K562 (cell line): Measurements from ENCODE around the gene TBX1. TPM values are rescaled to one million over a fixed set of nuclear protein-coding genes. Genes with fewer than 3 reads are reported as not detected.

ENCODE experiments used
- ATAC-seq: fragments of 200-7000 bp; cut with Tn5 transposase; 3 replicates; pipeline ENCODE4 v1.9.1; 2020; ENCODE audit warnings: moderate library complexity
- BruUV-seq: library from RNA; stranded (reverse); fragments of 400-500 nt; replicated peaks from 2 replicates; lab custom pipeline; 2021; lab: Mats Ljungman, UMichigan
- CTCF ChIA-PET: fragments of 300-600 bp; formaldehyde crosslinking; extraction: SDS; loops from one replicate; lab custom pipeline; 2021; ENCODE audit warnings: low intra/inter-chr PET ratio; lab: Yijun Ruan, JAX
- POLR2A ChIA-PET: fragments of 300-600, 350-650 bp; sonication (Branson Sonifier 250); formaldehyde crosslinking; extraction: SDS; loops from one replicate; lab custom pipeline; 2021; ENCODE audit warnings: antibody characterized with exemption, inconsistent platforms; lab: Yijun Ruan, JAX
- DNase-seq, 4 experiments: peaks; one replicate each; pipeline versions ENCODE4 v3.0.0 to v3.0.0-alpha.2; 2011 to 2018; ENCODE audit warnings: low spot score in 3 of 4, mixed read lengths in 3 of 4; ENCODE audit errors: extremely low read depth in 1 of 4
- FAIRE-seq: peaks from 2 replicates; lab custom pipeline; 2011; peaks lifted over from hg19 to GRCh38; lab: Jason Lieb, UNC
- H2AFZ ChIP-seq: 2 replicates; pipeline ENCODE4 v1.6.0; 2011; ENCODE audit warnings: low read depth, low read length, control low read depth, inconsistent platforms
- H3K27ac ChIP-seq: fragments of 200-600 bp; 3 replicates; pipeline ENCODE4 v1.8.0; 2011; ENCODE audit warnings: low read depth, mild to moderate bottlenecking, control low read depth, inconsistent platforms, low read length, moderate library complexity, mixed read lengths; ENCODE audit errors: extremely low read depth
- H3K27me3 ChIP-seq, 2 experiments: fragments of 300-600 bp in 1 of 2; 2 replicates in 1 of 2; 3 replicates in 1 of 2; pipeline versions ENCODE4 v1.6.0 to v1.8.0; 2011; ENCODE audit warnings: inconsistent platforms in 2 of 2, low read length in 2 of 2, mild to moderate bottlenecking in 1 of 2, mixed read lengths in 1 of 2, moderate library complexity in 1 of 2; ENCODE audit not compliant: control insufficient read depth in 2 of 2, insufficient read depth in 2 of 2
- H3K36me3 ChIP-seq: fragments of 300-600 bp; 3 replicates; pipeline ENCODE4 v1.8.0; 2011; ENCODE audit warnings: mild to moderate bottlenecking, low read length, inconsistent platforms; ENCODE audit not compliant: control insufficient read depth, insufficient read depth
- H3K4me1 ChIP-seq, 2 experiments: fragments of 200-600 bp in 1 of 2; replicated peaks in 1 of 2; 2 replicates in 1 of 2; 3 replicates in 1 of 2; pipeline versions ENCODE4 v1.5.1 to v1.8.0; 2011; ENCODE audit warnings: inconsistent platforms in 2 of 2, low read length in 2 of 2, mild to moderate bottlenecking in 1 of 2, mixed read lengths in 1 of 2, moderate library complexity in 1 of 2; ENCODE audit not compliant: control insufficient read depth in 2 of 2, insufficient read depth in 2 of 2
- H3K4me2 ChIP-seq: 2 replicates; pipeline ENCODE4 v1.6.1; 2011; ENCODE audit warnings: low read length, control low read depth, inconsistent platforms, mixed read lengths; ENCODE audit not compliant: insufficient read depth
- H3K4me3 ChIP-seq: fragments of 200-600 bp; sonication (generic), shearing (Covaris generic); 2 replicates; pipeline ENCODE4 v1.5.1; 2016; ENCODE audit warnings: control low read depth, inconsistent platforms
- H3K79me2 ChIP-seq: fragments of 200-600 bp; 3 replicates; pipeline ENCODE4 v1.8.0; 2011; ENCODE audit warnings: low read length, inconsistent platforms; ENCODE audit not compliant: control insufficient read depth, insufficient read depth
- H3K9ac ChIP-seq, 2 experiments: 2 replicates each; pipeline versions ENCODE4 v1.6.0 to v1.6.1; 2011; ENCODE audit warnings: low read depth in 2 of 2, low read length in 2 of 2, control low read depth in 1 of 2, inconsistent platforms in 1 of 2, mild to moderate bottlenecking in 1 of 2, mixed read lengths in 1 of 2; ENCODE audit not compliant: insufficient read depth in 1 of 2
- H3K9me1 ChIP-seq: one replicate; pipeline ENCODE4 v1.6.0; 2011; ENCODE audit warnings: inconsistent platforms, mild to moderate bottlenecking, low read length, moderate library complexity; ENCODE audit not compliant: control insufficient read depth, insufficient read depth
- H3K9me3 ChIP-seq: replicated peaks from 2 replicates; pipeline ENCODE4 v1.5.1; 2011; ENCODE audit warnings: low read depth, low read length, inconsistent platforms; ENCODE audit not compliant: control insufficient read depth, insufficient read depth
- H4K20me1 ChIP-seq: replicated peaks from 2 replicates; pipeline ENCODE4 v1.6.1; 2011; ENCODE audit warnings: low read length, inconsistent platforms, mixed read lengths; ENCODE audit not compliant: control insufficient read depth, insufficient read depth
- PBX2 ChIP-seq, 2 experiments: IDR thresholded peaks in 1 of 2; conservative IDR thresholded peaks in 1 of 2; 2 replicates each; pipeline ENCODE4 v1.6.1; 2016; ENCODE audit warnings: low read depth in 2 of 2, mild to moderate bottlenecking in 1 of 2, missing compliant biosample characterization in 1 of 2, missing genetic modification characterization in 1 of 2, moderate library complexity in 1 of 2
- RBM15 ChIP-seq: fragments of 200-400 bp; formaldehyde crosslinking; IDR thresholded peaks from 2 replicates; pipeline ENCODE4 v1.6.1; 2018; ENCODE audit warnings: mild to moderate bottlenecking, low read length, moderate library complexity; ENCODE audit not compliant: insufficient read depth
- SMAD4 ChIP-seq: fragments of 250-450 bp; sonication (Bioruptor Pico); conservative IDR thresholded peaks from 2 replicates; pipeline ENCODE4 v1.8.0; 2021; ENCODE audit warnings: inconsistent platforms, mild to moderate bottlenecking, moderate library complexity
- SMARCB1 ChIP-seq: IDR thresholded peaks from 2 replicates; pipeline ENCODE4 v1.6.1; 2011; ENCODE audit warnings: improper control_type of control experiment, low read depth; ENCODE audit not compliant: insufficient read length
- TAF1 ChIP-seq: IDR thresholded peaks from 2 replicates; pipeline ENCODE4 v1.6.1; 2011; ENCODE audit warnings: mild to moderate bottlenecking, low read length, moderate library complexity; ENCODE audit not compliant: insufficient read depth, control insufficient read depth, severe bottlenecking; ENCODE audit errors: extremely low read depth
- TCF15 ChIP-seq: fragments of 250-450 bp; sonication (Bioruptor Pico); IDR thresholded peaks from 2 replicates; pipeline ENCODE4 v1.8.0; 2022; ENCODE audit warnings: moderate library complexity, mild to moderate bottlenecking, inconsistent platforms
- UBTF ChIP-seq, 2 experiments: IDR thresholded peaks; 2 replicates each; pipeline ENCODE4 v1.6.1; 2012; ENCODE audit warnings: improper control_type of control experiment in 2 of 2, low read depth in 2 of 2, low read length in 2 of 2, borderline replicate concordance in 1 of 2
- ZBTB49 ChIP-seq: sonication (generic); formaldehyde crosslinking; IDR thresholded peaks from 2 replicates; pipeline ENCODE4 v1.8.0; 2022; ENCODE audit warnings: missing genetic modification reagents, mild to moderate bottlenecking, borderline replicate concordance
- ZNF124 ChIP-seq: sonication (generic); formaldehyde crosslinking; IDR thresholded peaks from 2 replicates; pipeline ENCODE4 v1.8.1; 2022; ENCODE audit warnings: missing genetic modification reagents
- ZNF445 ChIP-seq: fragments of 250-450 bp; sonication (Bioruptor Pico); IDR thresholded peaks from 2 replicates; pipeline ENCODE4 v1.4.0; 2020; ENCODE audit warnings: low read depth, mild to moderate bottlenecking, moderate library complexity
- WGBS: fragments of 100-300 bp; shearing (Covaris generic); methylation state at CpG from one replicate; pipeline ENCODE4 v1.1.6; 2016; ENCODE audit warnings: low coverage, mixed read lengths; ENCODE audit not compliant: insufficient coverage; ENCODE audit errors: missing lambda C conversion rate; 5-methylcytosine and 5-hydroxymethylcytosine counted together
- in situ Hi-C: fragments of 300-500 bp; cut with MboI; formaldehyde crosslinking; loops from 4 replicates; pipeline ENCODE4 v1.15.0; 2018; ENCODE audit warnings: inconsistent platforms, mixed read lengths
- intact Hi-C: fragments of 100-400 bp; cut with micrococcal nuclease; formaldehyde crosslinking; loops from 2 replicates; pipeline ENCODE4 v1.14.2; 2022
- polyA plus RNA-seq, 8 experiments: library from polyadenylated mRNA; depleted of rRNA in 4 of 8; stranded (reverse) in 5 of 8; unstranded in 3 of 8; fragments of >200 nt; fragmentation: Nextera tagmentation in 2 of 8; fragmentation: Illumina TruSeq in 1 of 8; extraction: Ambion mirVana in 2 of 8; extraction: Trizol in 1 of 8; gene quantifications; 2 replicates each; pipeline versions ENCODE4 v1.2.1 to v1.2.3, GENCODE V29; 2011 to 2014; ENCODE audit warnings: inconsistent platforms in 1 of 8, missing spikeins in 1 of 8
- total RNA-seq, 7 experiments: library from RNA; depleted of rRNA in 6 of 7; stranded (reverse); fragments of >200 nt in 6 of 7; fragmentation: Illumina TruSeq in 2 of 7; extraction: Trizol in 2 of 7; gene quantifications; 2 replicates each; pipeline versions ENCODE4 v1.2.1 to v1.2.3, GENCODE V29; 2011 to 2021; ENCODE audit warnings: low replicate concordance in 1 of 7

The TBX1 gene
- total and polyA plus RNA-seq, 9 of the 15 experiments (the other 6 are each of a cell fraction or from before 2014, with no cell fraction given), result 0.07 to 35.0 (median 3.9) TPM

- intact Hi-C loops (loop anchor here (2.0 to 5.0 kb wide), 5 partner anchors 35 to 386 kb away; partner anchors contain the start of genes GNB1L, RANBP1, RTL10 and TRMT2A), in situ Hi-C loops (loop anchor here (5.0 kb wide), 1 partner anchor 181 kb away; no protein-coding TSS in a partner anchor)
- FAIRE-seq, result no peak
- peak overlapping the region; percentile 82 for H3K4me2 ChIP-seq
- H3K4me1 ChIP-seq, result peaks cover 11 to 69% of the 10 kb centered on the region in 2 experiments
- no peaks in the 10 kb centered on the region for H3K9me3 ChIP-seq
- peaks cover 0 to 29% of the 10 kb centered on the region in 2 experiments; a peak in 3 of 5 replicates for H3K27me3 ChIP-seq
- ChIA-PET CTCF (interaction anchor here (0.5 to 5.6 kb wide), 14 partner anchors 14 to 397 kb away, joined by 3 to 156 read pairs (median 4); partner anchors contain the start of gene HIRA), POLR2A (interaction anchor here (0.5 to 4.2 kb wide), 26 partner anchors 8 to 570 kb away, joined by 3 to 58 read pairs (median 4); partner anchors contain the start of genes GNB1L, GP1BB and RTL10)
- peak overlapping the region; percentile 95 for H2AFZ ChIP-seq
- peak overlapping the region in 1 of 2 experiments; percentile 87; a peak in 2 of 4 replicates for H3K9ac ChIP-seq
- peaks cover 11% of the 10 kb centered on the region for H4K20me1 ChIP-seq
- no peak overlapping the region for H3K27ac ChIP-seq
- H3K36me3 ChIP-seq, result no peaks in the 10 kb centered on the region
- 47% methylated on average over 21 of the region's 21 CpGs for WGBS
- BruUV-seq, result no TSS peak
- DNase-seq, result peak in 2 of 4 experiments; percentile 59 to 67
- no peaks in the 10 kb centered on the region for H3K79me2 ChIP-seq
- no peak for ATAC-seq
- no peak overlapping the region for H3K4me3 ChIP-seq
- peaks cover 2% of the 10 kb centered on the region for H3K9me1 ChIP-seq
- TF ChIP-seq ZNF445 (CRISPR knock-in tag) (0 out of 2 replicates have a peak, but pooled peaks have one; percentile 18), SMAD4 (CRISPR knock-in tag) (no peak), SMARCB1 (no peak), PBX2 (CRISPR knock-in tag; IDR thresholded peaks at IDR 0.05; ENCODE audit: low read depth) (no peak), PBX2 (tag; conservative IDR thresholded peaks at IDR 0.05; ENCODE audit: low read depth) (peak; percentile 48; the same call in 1 of the 2 replicates), UBTF (IDR thresholded peaks at IDR 0.05; ENCODE audit: borderline replicate concordance in 1 of 2, low read depth in 2 of 2, low read length in 2 of 2) (peak in 1 of 2 experiments; percentile 8; a peak in 1 of 4 replicates), RBM15 (no peak), TCF15 (CRISPR knock-in tag) (0 out of 2 replicates have a peak, but pooled peaks have one; percentile 23), ZBTB49 (CRISPR knock-in tag) (no peak), TAF1 (peak; percentile 4), ZNF124 (CRISPR knock-in tag) (no peak)
These were observed 29.0 kb upstream of the TBX1 start for GRCh38 chr22:19731361-19732135.
